KOPT-K1 (cell line): Measurements from ENCODE around the gene PRLHR.
A peak's percentile ranks its signal among the peaks of the same experiment; 100 is the strongest.
"Not testable (repeated sequence)": the region's sequence is repeated elsewhere in the genome, so short reads cannot be mapped to it uniquely, and the experiment has no call there.

Experiments
- H3K27ac ChIP-seq: fragments of 200-600 bp; sonication (generic); 2 replicates; pipeline ENCODE4 v1.5.1; 2016; ENCODE audit warnings: antibody characterized with exemption, mild to moderate bottlenecking, low read depth, low read length; ENCODE audit not compliant: poor library complexity, severe bottlenecking
- H3K36me3 ChIP-seq: fragments of 200-600 bp; sonication (generic); 2 replicates; pipeline ENCODE4 v1.5.1; 2017; ENCODE audit warnings: antibody characterized with exemption, mild to moderate bottlenecking, low read length, moderate library complexity; ENCODE audit not compliant: insufficient read depth
- H3K9me3 ChIP-seq: fragments of 200-600 bp; sonication (generic); 2 replicates; pipeline ENCODE4 v1.5.1; 2017; ENCODE audit warnings: antibody characterized with exemption, low read length, mild to moderate bottlenecking; ENCODE audit not compliant: insufficient read depth, poor library complexity, severe bottlenecking

Gene PRLHR

GRCh38 chr10:118595598-118596425 is at the start of gene PRLHR:
Gene PRLHR (minus strand): TSS chr10:118595648. CDS start chr10:118595244, 404 bp downstream.
- H3K36me3 ChIP-seq, result no peaks in the 10 kb centered on the region
- no peak within 1 kb of the TSS for H3K27ac ChIP-seq
- H3K9me3 ChIP-seq, result peaks cover 12% of the 10 kb centered on the region

DNA sequence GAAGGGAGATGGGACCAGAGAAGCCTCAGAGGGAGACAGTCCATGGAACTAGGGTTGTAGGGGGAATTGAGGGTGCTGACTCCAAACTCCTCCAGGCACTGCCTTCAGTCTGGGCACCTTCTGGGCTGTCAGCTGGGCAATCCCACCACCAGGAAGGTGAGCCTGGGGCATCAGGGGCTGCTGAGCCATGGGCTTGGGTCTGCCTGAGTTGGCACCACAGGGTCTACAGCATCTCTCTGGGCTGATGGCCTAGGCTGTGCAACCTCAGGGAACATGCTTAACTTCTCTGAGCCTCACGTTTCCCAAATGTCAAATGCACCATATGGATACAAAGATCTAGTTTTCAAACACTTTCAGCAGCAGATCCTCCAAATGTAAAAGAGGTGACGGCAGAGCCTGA is 46.8 kb upstream of the PRLHR start:
- H3K9me3 ChIP-seq, result peaks cover 22% of the 10 kb centered on the region
- no peaks in the 10 kb centered on the region for H3K36me3 ChIP-seq
- no peak overlapping the region for H3K27ac ChIP-seq

- no peak overlapping the region for H3K27ac ChIP-seq
- H3K36me3 ChIP-seq, result no peaks in the 10 kb centered on the region
- peaks cover 22% of the 10 kb centered on the region for H3K9me3 ChIP-seq
Observed at GRCh38 chr10:118638680-118639079, 43.2 kb upstream of the PRLHR start.

DNA sequence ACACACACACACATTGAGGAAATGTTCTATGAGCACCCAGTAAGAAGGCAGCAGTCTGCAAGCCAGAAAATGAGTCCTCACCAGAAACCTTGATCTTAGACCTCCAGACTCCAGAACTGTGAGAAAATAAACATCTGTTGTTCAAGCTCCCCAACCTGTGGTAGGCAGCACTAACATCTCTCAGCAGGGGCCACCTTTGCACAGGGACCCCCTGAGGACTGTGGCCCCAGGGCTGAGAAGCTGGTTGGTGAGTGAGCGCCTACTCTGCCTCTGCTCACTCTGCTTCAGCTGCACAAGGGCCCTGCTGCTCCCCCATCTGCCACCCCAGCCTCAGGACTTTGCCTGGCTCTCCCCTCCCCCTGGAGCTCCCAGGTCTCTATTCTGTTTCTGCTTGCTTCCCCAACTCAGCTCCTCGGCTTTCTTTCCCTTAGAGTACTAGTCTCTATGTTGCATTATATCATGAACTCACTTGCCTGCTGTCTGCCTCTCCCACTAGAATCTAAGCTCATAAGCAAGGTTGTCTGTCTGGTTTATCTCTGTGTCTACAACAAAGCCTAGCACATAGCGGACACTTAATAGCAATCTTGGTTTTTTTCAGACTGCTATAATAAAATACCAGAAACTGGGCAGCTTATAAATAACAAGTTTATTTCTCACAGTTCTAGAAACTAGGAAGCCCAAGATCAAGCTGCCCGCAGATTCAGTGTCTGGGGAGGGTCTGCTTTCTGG is 40.4 kb upstream of the PRLHR start:
- peaks cover 18% of the 10 kb centered on the region for H3K9me3 ChIP-seq
- no peak overlapping the region for H3K27ac ChIP-seq
- no peaks in the 10 kb centered on the region for H3K36me3 ChIP-seq

GRCh38 chr10:118633786-118634185 is 38.3 kb upstream of the PRLHR start:
- Histone ChIP-seq H3K27ac (no peak overlapping the region), H3K36me3 (no peaks in the 10 kb centered on the region), H3K9me3 (peaks cover 4% of the 10 kb centered on the region)

DNA sequence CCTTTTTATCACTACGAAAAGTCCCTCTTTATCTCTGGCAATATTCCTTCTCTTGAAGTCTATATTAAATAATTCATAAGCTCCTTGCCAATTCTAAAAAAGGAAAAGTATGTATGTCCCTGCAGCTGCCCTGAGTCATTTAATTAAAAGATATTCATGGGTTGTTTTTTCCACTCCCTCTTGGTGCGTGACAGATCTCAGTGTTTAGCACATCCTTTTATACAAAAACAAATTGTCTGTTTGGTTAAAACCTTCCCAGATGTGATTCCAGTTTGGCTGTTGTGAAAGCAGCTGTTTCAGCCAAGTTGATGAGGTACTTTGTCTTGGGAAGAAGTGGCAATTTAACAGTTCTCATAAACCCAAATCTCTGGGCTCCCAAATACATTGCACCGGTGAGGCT is 33.8 kb upstream of the PRLHR start:
- Histone ChIP-seq H3K27ac (no peak overlapping the region), H3K9me3 (no peaks in the 10 kb centered on the region), H3K36me3 (no peaks in the 10 kb centered on the region)

DNA sequence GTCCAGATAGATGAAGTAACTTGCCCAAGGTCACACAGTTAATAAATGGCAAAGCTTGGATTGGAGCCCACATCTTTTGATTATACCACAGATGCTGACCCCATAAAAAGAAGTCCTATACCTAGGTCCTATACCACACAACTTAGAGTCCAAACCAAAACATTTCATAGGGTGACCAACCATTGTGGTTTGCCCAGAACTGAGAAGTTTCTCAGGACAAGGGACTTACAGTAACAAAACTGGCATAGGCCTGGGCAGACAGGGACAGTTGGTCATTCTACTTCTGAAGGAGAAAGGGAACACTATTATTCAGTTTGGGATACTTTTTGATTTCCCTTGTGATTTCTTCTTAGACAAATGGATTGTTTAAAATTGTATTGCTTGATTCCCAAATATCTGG is 32.9 kb upstream of the PRLHR start:
- H3K36me3 ChIP-seq, result no peaks in the 10 kb centered on the region
- H3K9me3 ChIP-seq, result no peaks in the 10 kb centered on the region
- no peak overlapping the region for H3K27ac ChIP-seq

DNA sequence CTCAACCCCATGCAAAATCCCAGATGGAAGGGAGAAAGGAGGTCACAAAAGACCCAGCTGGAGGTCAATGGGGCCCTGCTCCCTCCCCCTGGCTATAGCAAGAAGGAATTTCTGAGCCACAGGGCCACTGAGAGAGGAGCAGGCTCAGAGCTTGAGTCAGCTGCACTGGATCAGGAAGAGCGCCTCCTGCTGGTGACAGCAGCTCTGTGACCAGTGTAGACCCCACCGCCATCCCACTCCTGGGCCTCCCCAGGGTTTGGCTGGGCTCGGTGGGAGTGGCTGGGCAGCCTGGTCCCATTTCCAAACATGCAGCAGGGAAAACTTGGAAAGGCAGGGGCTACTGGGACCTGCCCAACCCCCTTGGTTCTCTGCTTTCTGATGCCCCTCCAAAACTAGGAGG is 31.5 kb upstream of the PRLHR start:
- H3K27ac ChIP-seq, result no peak overlapping the region
- no peaks in the 10 kb centered on the region for H3K36me3 ChIP-seq
- H3K9me3 ChIP-seq, result no peaks in the 10 kb centered on the region

- Histone ChIP-seq H3K27ac (no peak overlapping the region), H3K9me3 (no peaks in the 10 kb centered on the region), H3K36me3 (no peaks in the 10 kb centered on the region)
Observed at GRCh38 chr10:118625504-118625903, 30.1 kb upstream of the PRLHR start.

DNA sequence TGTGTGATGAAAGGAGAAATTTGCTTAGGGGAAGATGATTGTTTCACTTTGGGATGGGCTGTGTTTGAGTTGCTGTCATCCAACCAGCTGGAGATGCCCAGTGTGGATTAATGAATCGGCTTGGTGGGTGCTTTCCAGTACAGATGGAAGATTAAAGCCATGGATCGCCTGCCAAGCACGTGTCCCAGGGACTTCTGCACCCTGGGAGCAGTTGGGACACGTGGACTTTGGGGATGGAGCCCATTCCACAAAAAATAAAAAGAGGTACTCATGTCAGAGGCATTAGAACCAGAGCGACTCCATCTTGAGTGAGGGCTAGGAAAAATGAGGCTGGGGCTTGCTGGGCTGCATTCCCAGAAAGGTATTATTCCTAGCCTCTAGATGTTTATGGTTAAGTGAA is 29.3 kb upstream of the PRLHR start:
- Histone ChIP-seq H3K36me3 (no peaks in the 10 kb centered on the region), H3K27ac (no peak overlapping the region), H3K9me3 (no peaks in the 10 kb centered on the region)

DNA sequence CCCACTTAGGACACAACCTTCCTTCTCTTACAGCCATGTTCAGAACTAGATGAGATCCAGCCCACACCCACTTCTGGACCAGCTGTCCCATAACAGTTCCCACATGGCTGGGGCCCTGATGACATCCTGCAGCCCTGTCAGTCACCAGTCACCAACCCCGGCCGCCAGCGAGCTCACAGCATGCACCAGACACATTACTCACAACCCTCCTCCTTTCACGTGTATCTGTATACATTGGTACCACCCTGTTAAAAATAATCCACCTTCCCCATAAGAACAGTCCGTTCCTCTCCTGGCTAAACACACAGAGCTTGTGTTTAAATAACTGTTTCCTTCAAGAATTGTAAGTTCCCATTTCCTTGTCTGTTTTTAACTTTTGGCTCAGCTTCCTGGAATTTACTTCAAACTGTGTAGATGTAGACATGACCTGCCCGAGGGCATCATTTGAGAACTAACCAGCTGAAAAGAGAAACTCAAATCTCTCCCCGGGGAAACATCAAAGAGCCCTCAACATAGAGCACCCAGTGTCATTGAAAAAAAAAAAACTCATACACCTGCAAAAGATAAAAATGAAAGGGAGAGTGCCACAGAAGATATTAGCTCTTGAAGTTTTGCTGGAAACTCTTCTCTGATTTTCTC is 26.0 kb upstream of the PRLHR start:
- H3K9me3 ChIP-seq, result no peaks in the 10 kb centered on the region
- peak overlapping the region; percentile 27 for H3K27ac ChIP-seq
- H3K36me3 ChIP-seq, result no peaks in the 10 kb centered on the region

- H3K36me3 ChIP-seq, H3K27ac ChIP-seq: not testable (repeated sequence)
- H3K9me3 ChIP-seq, result peaks cover 11% of the 10 kb centered on the region
Observed at GRCh38 chr10:118613863-118614262, 18.4 kb upstream of the PRLHR start.

DNA sequence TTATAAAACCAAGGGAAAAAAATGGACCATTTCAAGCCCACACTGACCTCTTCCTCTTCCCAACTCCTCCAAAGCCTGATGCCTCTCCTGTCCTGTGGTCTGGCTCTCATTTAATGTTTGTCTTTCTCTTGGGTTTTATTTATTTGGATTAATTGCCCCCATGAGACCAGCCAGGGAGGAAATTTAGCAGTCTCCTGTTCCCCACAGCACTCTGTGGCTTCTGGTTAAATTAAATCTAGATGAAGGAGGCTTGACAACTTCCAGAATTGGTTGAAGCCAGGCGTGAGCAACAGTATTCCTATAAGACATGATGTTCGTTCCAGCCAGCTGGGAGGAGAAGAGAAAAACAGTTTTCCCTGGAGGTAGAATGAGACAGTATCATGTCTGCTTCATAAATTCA is 15.1 kb upstream of the PRLHR start:
- Histone ChIP-seq H3K27ac (no peak overlapping the region), H3K36me3 (no peaks in the 10 kb centered on the region), H3K9me3 (peaks cover 25% of the 10 kb centered on the region)

- no peak overlapping the region for H3K27ac ChIP-seq
- H3K36me3 ChIP-seq, result no peaks in the 10 kb centered on the region
- peaks cover 25% of the 10 kb centered on the region for H3K9me3 ChIP-seq
Observed at GRCh38 chr10:118607768-118608354, 12.4 kb upstream of the PRLHR start.

DNA sequence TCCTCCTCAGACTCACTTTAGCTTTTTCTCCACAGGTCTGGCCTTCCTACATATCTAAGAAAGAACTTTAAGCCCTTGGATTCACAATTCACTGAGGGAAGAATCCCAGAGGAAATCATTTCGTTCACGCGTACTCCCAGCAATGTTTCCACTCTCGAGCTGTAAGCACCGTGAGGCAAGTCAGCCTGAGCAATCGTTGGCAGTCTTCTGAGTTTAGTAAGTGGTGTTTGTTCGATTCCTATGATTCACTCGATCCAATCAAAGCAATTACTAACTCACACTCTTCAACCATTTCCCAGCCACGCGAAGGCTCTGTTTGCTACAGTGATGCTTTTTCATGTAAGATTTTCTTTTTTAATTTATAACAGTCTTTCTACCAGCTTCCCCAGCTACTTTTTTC is 10.2 kb upstream of the PRLHR start:
- H3K27ac ChIP-seq, result no peak overlapping the region
- H3K36me3 ChIP-seq, result no peaks in the 10 kb centered on the region

More for the DNA sequence above, 10.2 kb upstream of the PRLHR start:
- peaks cover 25% of the 10 kb centered on the region for H3K9me3 ChIP-seq
